Measurements from ENCODE around the gene AP2M1. TPM values are rescaled to one million over a fixed set of nuclear protein-coding genes. Genes with fewer than 3 reads are reported as not detected.

Gene AP2M1
- total and polyA plus RNA-seq, 2 donors (not counting 3 experiments of a cell fraction or from before 2014, with no cell fraction given), result 431 to 602 TPM

GRCh38 chr3:184218814-184219213 is 44.2 kb downstream of the AP2M1 start:
- H3K9me1 ChIP-seq (replicated peaks; ENCODE audit: control insufficient read depth, extremely low read depth, insufficient read depth, low read length), result no peaks in the 10 kb centered on the region
- peaks cover 8% of the 10 kb centered on the region for H3K4me1 ChIP-seq (ENCODE audit: control insufficient read depth, extremely low read depth, insufficient read depth, low read length)
- no peaks in the 10 kb centered on the region for H4K20me1 ChIP-seq (replicated peaks; ENCODE audit: control insufficient read depth, extremely low read depth, insufficient read depth, low read length)
- dilution Hi-C loops (cut with MboI; ENCODE audit: extremely low pct_ligation_motif_present, low sequenced_read_pairs) (no loop called here), intact Hi-C loops (cut with micrococcal nuclease) (no loop called here)
- H3K9ac ChIP-seq (replicated peaks; ENCODE audit: extremely low read depth, insufficient read depth, low read length), result no peak overlapping the region
- H3K27ac ChIP-seq (ENCODE audit: insufficient read depth, low read depth, low read length), result no peak overlapping the region
- H3K4me3 ChIP-seq (replicated peaks in 1 of 3; ENCODE audit: insufficient read depth in 1 of 3, low read depth in 1 of 3, low read length in 3 of 3), result no peak overlapping the region
- FAIRE-seq, result no peak
- H3K9me3 ChIP-seq (replicated peaks; ENCODE audit: control insufficient read depth, insufficient read depth, low read length), result no peaks in the 10 kb centered on the region
- ChIA-PET CTCF (interaction anchor here (1.6 to 7.6 kb wide), 2 partner anchors 8 kb away, joined by 5 to 65 read pairs; no protein-coding TSS in a partner anchor), POLR2A (no interaction called here)
- TF ChIP-seq MAX (IDR thresholded peaks at IDR 0.05; ENCODE audit: insufficient read depth, insufficient read length) (no peak), GATA2 (IDR thresholded peaks at IDR 0.05; ENCODE audit: insufficient read depth, insufficient read length, low read depth, low read length) (no peak), FOS (IDR thresholded peaks at IDR 0.05; ENCODE audit: borderline replicate concordance, insufficient read depth, low read length) (no peak), EZH2 (IDR thresholded peaks at IDR 0.05; ENCODE audit: borderline replicate concordance, low read depth, low read length, severe bottlenecking) (no peak), POLR2A (IDR thresholded peaks at IDR 0.05; ENCODE audit: low read depth, low read length) (no peak), MYC (IDR thresholded peaks at IDR 0.05; ENCODE audit: low read depth, low read length) (no peak), JUN (IDR thresholded peaks at IDR 0.05; ENCODE audit: borderline replicate concordance, insufficient read depth, insufficient read length, low read depth) (no peak), CTCF (IDR thresholded peaks at IDR 0.05; ENCODE audit: extremely low read depth in 1 of 2, insufficient read depth in 1 of 2, low read depth in 1 of 2, low read length in 2 of 2) (no peak), POLR2AphosphoS5 (IDR thresholded peaks at IDR 0.05; ENCODE audit: insufficient read depth, low read depth, low read length) (no peak)
- peaks cover 0 to 2% of the 10 kb centered on the region in 2 experiments for H3K27me3 ChIP-seq (ENCODE audit: control insufficient read depth in 2 of 2, insufficient read depth in 2 of 2, low read length in 2 of 2)
- DNase-seq (ENCODE audit: low read depth, low spot score), result no peak
- no TSS peak for BruUV-seq (replicated peaks)
- H3K36me3 ChIP-seq (ENCODE audit: control insufficient read depth in 2 of 2, extremely low read depth in 1 of 2, insufficient read depth in 2 of 2, low read length in 2 of 2), result no peaks in the 10 kb centered on the region
- no peak overlapping the region for H2AFZ ChIP-seq (ENCODE audit: low read depth, low read length)
- H3K4me2 ChIP-seq (ENCODE audit: insufficient read depth, low read length), result no peak overlapping the region
- H3K79me2 ChIP-seq (ENCODE audit: control insufficient read depth, insufficient read depth, low read length), result no peaks in the 10 kb centered on the region

All from endothelial cell of umbilical vein (primary cell).